NCI-H1092 treated with DMSO at 0.1 percent for 48 hours (cell line): ENCODE measurements around the gene DBH.

Experiments used
- DNase-seq: peaks from one replicate; lab custom pipeline; 2025; lab: John Stamatoyannopoulos, UW

Gene DBH

GRCh38 chr9:133604856-133605255 lies 31.3 kb upstream of the DBH start:
- no peak for DNase-seq

GRCh38 chr9:133605446-133605845 lies 30.7 kb upstream of the DBH start:
- DNase-seq = no peak

- peak; percentile 68 for DNase-seq
Observed at GRCh38 chr9:133605856-133606707, 30.1 kb upstream of the DBH start.

GRCh38 chr9:133606708-133607025 lies 29.5 kb upstream of the DBH start:
- DNase-seq = peak; percentile 68

GRCh38 chr9:133607381-133607780 lies 28.8 kb upstream of the DBH start:
- DNase-seq = no peak

GRCh38 chr9:133607976-133608375 lies 28.2 kb upstream of the DBH start:
- DNase-seq = no peak

GRCh38 chr9:133608382-133608781 lies 27.8 kb upstream of the DBH start:
- DNase-seq = no peak

GRCh38 chr9:133608889-133609288 lies 27.3 kb upstream of the DBH start:
- DNase-seq = no peak

GRCh38 chr9:133609311-133610098 lies 26.7 kb upstream of the DBH start, which contains the start of gene FAM163B:
TSS of gene FAM163B (minus strand) at chr9:133609389. CDS start at chr9:133580223, 29,166 bp downstream.
- peak; percentile 32 for DNase-seq

GRCh38 chr9:133610845-133611244 lies 25.3 kb upstream of the DBH start:
- DNase-seq = peak; percentile 36

GRCh38 chr9:133612051-133612450 lies 24.1 kb upstream of the DBH start:
- no peak for DNase-seq

GRCh38 chr9:133612816-133613215 lies 23.3 kb upstream of the DBH start:
- DNase-seq = no peak

GRCh38 chr9:133613432-133613831 lies 22.7 kb upstream of the DBH start:
- DNase-seq = no peak

- no peak for DNase-seq
Observed at GRCh38 chr9:133614056-133614455, 22.1 kb upstream of the DBH start.

GRCh38 chr9:133614678-133615077 lies 21.5 kb upstream of the DBH start:
- DNase-seq = no peak

GRCh38 chr9:133615186-133615585 lies 21.0 kb upstream of the DBH start:
- DNase-seq = peak; percentile 55

GRCh38 chr9:133615606-133616188 lies 20.5 kb upstream of the DBH start:
- DNase-seq = no peak

- no peak for DNase-seq
Observed at GRCh38 chr9:133616643-133617405, 19.3 kb upstream of the DBH start.

GRCh38 chr9:133618726-133619125 lies 17.4 kb upstream of the DBH start:
- no peak for DNase-seq

- no peak for DNase-seq
Observed at GRCh38 chr9:133619791-133620190, 16.4 kb upstream of the DBH start.

GRCh38 chr9:133621725-133622267 lies 14.4 kb upstream of the DBH start:
- peak; percentile 12 for DNase-seq

- DNase-seq = no peak
Observed at GRCh38 chr9:133622555-133622954, 13.6 kb upstream of the DBH start.
